ENCODE results near the gene MT1A. TPM values are rescaled to one million over a fixed set of nuclear protein-coding genes. Genes with fewer than 3 reads are reported as not detected.
A peak's percentile ranks its signal among the peaks of the same experiment; 100 is the strongest.

The MT1A gene
- polyA plus RNA-seq, 1 donor from 2014 or later: not detected

GRCh38 chr16:56616608-56617211 is 21.8 kb upstream of the MT1A start (continued):
- no peak for TF ChIP-seq CTCF (IDR thresholded peaks at IDR 0.05; ENCODE audit: poor library complexity, severe bottlenecking)
- no peak for TF ChIP-seq EP300 (conservative IDR thresholded peaks at IDR 0.05; ENCODE audit: poor library complexity, severe bottlenecking)

DNA sequence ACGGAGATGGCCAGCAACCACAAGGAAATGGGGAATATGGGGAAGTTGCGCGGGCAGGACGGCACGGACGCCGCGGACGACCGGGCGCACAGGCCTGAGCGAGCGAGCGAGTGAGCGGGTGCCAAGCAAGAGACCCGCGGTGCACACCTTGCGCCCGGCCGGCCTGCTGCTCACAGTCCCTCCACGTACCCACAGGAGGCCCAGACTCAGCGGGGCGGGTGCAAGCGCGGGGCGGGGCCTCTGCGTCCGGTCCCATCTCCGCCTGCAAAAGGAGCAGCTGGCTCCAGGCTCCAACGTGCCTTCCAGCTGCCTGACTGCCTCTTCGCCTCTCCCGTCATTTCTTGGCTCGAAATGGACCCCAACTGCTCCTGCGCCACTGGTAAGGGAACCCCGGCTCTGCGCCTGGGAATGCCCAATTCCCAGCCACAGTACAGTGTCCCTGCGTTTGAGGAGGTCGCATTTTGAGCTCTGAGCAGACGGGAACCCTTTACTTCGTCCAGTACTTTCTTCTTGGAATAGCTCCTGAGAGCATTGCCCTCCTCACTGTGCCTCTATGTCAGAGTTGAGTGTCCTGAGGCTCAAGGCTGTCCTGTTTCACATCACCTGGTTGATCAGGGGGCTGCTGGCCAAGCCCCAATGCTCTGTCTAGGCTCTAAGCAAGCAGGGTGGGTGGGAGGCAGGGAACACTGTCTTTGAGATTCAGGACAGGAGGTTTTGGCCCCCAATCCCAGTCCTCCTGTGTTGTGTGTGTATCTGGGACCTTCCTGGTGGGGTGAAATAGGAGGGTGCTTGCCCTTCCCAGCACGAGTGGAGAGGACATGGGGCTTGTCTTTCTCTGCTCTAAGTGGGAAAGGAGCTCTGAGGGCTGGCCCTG is 21.0 kb upstream of the MT1A start:
- no peak overlapping the region for H3K4me2 ChIP-seq (ENCODE audit: low read length)
- no peaks in the 10 kb centered on the region for H3K36me3 ChIP-seq (ENCODE audit: insufficient read depth, low read length)
- no peaks in the 10 kb centered on the region for H3K9me2 ChIP-seq (ENCODE audit: insufficient read depth, low read length)
- no peaks in the 10 kb centered on the region for H3K9me3 ChIP-seq (ENCODE audit: low read length)
- peaks cover 65% of the 10 kb centered on the region for H3K27me3 ChIP-seq (ENCODE audit: insufficient read depth, low read depth, low read length)
- no peak overlapping the region for H3K27ac ChIP-seq (ENCODE audit: low read length)
- H3K79me2 ChIP-seq (replicated peaks; ENCODE audit: insufficient read depth, low read length): no peaks in the 10 kb centered on the region
- H3K9ac ChIP-seq (ENCODE audit: low read length): no peak overlapping the region
- no peaks in the 10 kb centered on the region for H3F3A ChIP-seq (ENCODE audit: insufficient read depth, low read length, poor library complexity, severe bottlenecking)
- H4K20me1 ChIP-seq (ENCODE audit: insufficient read depth): no peaks in the 10 kb centered on the region
- H2AFZ ChIP-seq (ENCODE audit: low read depth, low read length): no peak overlapping the region
- peak overlapping the region; percentile 57 for H3K4me3 ChIP-seq (ENCODE audit: low read length)
- TF ChIP-seq MXI1 (conservative IDR thresholded peaks at IDR 0.05; ENCODE audit: poor library complexity, severe bottlenecking) (no peak), TAF1 (IDR thresholded peaks at IDR 0.05; ENCODE audit: low read depth) (no peak), EP300 (conservative IDR thresholded peaks at IDR 0.05; ENCODE audit: poor library complexity, severe bottlenecking) (no peak), POLR2AphosphoS5 (IDR thresholded peaks at IDR 0.05) (no peak), EZH2 (IDR thresholded peaks at IDR 0.05; ENCODE audit: borderline replicate concordance, insufficient read depth, low read length, poor library complexity, severe bottlenecking) (no peak), RAD21 (conservative IDR thresholded peaks at IDR 0.05) (no peak), CTCF (IDR thresholded peaks at IDR 0.05; ENCODE audit: poor library complexity, severe bottlenecking) (no peak), SMC3 (conservative IDR thresholded peaks at IDR 0.05; ENCODE audit: poor library complexity) (no peak)
- TF ChIP-seq, protein P1, sequence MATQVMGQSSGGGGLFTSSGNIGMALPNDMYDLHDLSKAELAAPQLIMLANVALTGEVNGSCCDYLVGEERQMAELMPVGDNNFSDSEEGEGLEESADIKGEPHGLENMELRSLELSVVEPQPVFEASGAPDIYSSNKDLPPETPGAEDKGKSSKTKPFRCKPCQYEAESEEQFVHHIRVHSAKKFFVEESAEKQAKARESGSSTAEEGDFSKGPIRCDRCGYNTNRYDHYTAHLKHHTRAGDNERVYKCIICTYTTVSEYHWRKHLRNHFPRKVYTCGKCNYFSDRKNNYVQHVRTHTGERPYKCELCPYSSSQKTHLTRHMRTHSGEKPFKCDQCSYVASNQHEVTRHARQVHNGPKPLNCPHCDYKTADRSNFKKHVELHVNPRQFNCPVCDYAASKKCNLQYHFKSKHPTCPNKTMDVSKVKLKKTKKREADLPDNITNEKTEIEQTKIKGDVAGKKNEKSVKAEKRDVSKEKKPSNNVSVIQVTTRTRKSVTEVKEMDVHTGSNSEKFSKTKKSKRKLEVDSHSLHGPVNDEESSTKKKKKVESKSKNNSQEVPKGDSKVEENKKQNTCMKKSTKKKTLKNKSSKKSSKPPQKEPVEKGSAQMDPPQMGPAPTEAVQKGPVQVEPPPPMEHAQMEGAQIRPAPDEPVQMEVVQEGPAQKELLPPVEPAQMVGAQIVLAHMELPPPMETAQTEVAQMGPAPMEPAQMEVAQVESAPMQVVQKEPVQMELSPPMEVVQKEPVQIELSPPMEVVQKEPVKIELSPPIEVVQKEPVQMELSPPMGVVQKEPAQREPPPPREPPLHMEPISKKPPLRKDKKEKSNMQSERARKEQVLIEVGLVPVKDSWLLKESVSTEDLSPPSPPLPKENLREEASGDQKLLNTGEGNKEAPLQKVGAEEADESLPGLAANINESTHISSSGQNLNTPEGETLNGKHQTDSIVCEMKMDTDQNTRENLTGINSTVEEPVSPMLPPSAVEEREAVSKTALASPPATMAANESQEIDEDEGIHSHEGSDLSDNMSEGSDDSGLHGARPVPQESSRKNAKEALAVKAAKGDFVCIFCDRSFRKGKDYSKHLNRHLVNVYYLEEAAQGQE (IDR thresholded peaks at IDR 0.05; ENCODE audit: borderline replicate concordance): no peak
